RWPE2 (cell line): ENCODE data around the gene EPO.

ENCODE experiments used
- ATAC-seq: fragments of 200-7000 bp; cut with Tn5 transposase; 3 replicates; pipeline ENCODE4 v1.9.1; 2021; ENCODE audit warnings: low read depth
- DNase-seq: peaks from one replicate; pipeline ENCODE4 v3.0.0-alpha.2; 2020; ENCODE audit warnings: low spot score
- H3K27ac ChIP-seq: fragments of 450-650 bp; 2 replicates; pipeline ENCODE4 v1.5.1; 2017; ENCODE audit warnings: mild to moderate bottlenecking; ENCODE audit not compliant: poor library complexity, severe bottlenecking
- H3K27me3 ChIP-seq: fragments of 250-450 bp; sonication (Bioruptor Pico); 2 replicates; pipeline ENCODE4 v1.5.1; 2021; ENCODE audit warnings: mild to moderate bottlenecking, moderate library complexity; ENCODE audit not compliant: insufficient read depth, poor library complexity, severe bottlenecking
- H3K36me3 ChIP-seq: fragments of 250-450 bp; sonication (Bioruptor Pico); 2 replicates; pipeline ENCODE4 v1.5.1; 2020; ENCODE audit warnings: low read depth, mild to moderate bottlenecking, moderate library complexity
- H3K4me1 ChIP-seq: fragments of 250-450 bp; sonication (Bioruptor Pico); 2 replicates; pipeline ENCODE4 v1.5.1; 2021; ENCODE audit warnings: mild to moderate bottlenecking, moderate library complexity; ENCODE audit not compliant: insufficient read depth, poor library complexity, severe bottlenecking
- H3K4me3 ChIP-seq: fragments of 250-450 bp; sonication (Bioruptor Pico); 2 replicates; pipeline ENCODE4 v1.5.1; 2021; ENCODE audit warnings: mild to moderate bottlenecking, moderate library complexity; ENCODE audit not compliant: severe bottlenecking
- H3K9me3 ChIP-seq: fragments of 250-450 bp; sonication (Bioruptor Pico); 2 replicates; pipeline ENCODE4 v1.5.1; 2021; ENCODE audit warnings: mild to moderate bottlenecking, moderate library complexity; ENCODE audit not compliant: severe bottlenecking
- TF ChIP-seq, protein P1 (sequence below): fragments of 450-650 bp; IDR thresholded peaks from one replicate; pipeline ENCODE4 v1.5.1; 2017; ENCODE audit warnings: mild to moderate bottlenecking, moderate library complexity; ENCODE audit not compliant: poor library complexity, severe bottlenecking

The EPO gene

DNA sequence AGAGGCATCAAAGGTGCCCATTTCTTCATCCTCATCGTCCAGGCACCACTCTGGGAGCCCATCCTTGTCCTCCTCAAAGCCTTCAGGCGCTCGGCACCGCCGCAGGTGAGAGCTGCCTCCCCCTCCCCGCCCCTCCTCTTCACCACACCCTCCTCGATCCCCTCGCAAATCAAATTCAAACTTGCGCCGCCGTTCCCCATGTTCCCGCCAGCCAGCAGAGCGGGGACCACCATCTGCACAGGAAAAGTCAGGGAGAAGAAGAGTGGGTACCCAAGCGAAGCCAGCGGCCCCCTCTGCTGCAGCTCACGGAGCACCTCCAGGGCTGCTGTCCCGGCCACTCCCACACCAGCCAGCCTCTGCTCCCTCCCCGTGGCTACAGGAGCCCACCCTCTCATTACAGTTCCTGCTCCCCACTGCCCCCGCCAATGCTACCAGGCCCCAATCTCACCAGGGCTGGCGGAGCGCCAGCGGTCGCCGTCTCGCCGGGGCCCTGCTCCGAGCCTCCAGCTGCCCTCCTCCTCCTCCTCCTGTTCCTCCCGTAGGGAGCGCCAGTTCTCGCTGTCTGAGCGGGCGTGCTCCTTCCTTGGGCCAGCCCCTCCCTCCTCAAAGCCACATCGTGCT is 34.0 kb upstream of the EPO start:
- DNase-seq = no peak
- Histone ChIP-seq H3K36me3 (peaks cover 85% of the 10 kb centered on the region), H3K4me3 (no peak overlapping the region), H3K27ac (no peak overlapping the region), H3K4me1 (no peaks in the 10 kb centered on the region), H3K27me3 (no peaks in the 10 kb centered on the region), H3K9me3 (no peaks in the 10 kb centered on the region)
- TF ChIP-seq, protein P1, sequence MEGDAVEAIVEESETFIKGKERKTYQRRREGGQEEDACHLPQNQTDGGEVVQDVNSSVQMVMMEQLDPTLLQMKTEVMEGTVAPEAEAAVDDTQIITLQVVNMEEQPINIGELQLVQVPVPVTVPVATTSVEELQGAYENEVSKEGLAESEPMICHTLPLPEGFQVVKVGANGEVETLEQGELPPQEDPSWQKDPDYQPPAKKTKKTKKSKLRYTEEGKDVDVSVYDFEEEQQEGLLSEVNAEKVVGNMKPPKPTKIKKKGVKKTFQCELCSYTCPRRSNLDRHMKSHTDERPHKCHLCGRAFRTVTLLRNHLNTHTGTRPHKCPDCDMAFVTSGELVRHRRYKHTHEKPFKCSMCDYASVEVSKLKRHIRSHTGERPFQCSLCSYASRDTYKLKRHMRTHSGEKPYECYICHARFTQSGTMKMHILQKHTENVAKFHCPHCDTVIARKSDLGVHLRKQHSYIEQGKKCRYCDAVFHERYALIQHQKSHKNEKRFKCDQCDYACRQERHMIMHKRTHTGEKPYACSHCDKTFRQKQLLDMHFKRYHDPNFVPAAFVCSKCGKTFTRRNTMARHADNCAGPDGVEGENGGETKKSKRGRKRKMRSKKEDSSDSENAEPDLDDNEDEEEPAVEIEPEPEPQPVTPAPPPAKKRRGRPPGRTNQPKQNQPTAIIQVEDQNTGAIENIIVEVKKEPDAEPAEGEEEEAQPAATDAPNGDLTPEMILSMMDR = no peak
- ATAC-seq = no peak

DNA sequence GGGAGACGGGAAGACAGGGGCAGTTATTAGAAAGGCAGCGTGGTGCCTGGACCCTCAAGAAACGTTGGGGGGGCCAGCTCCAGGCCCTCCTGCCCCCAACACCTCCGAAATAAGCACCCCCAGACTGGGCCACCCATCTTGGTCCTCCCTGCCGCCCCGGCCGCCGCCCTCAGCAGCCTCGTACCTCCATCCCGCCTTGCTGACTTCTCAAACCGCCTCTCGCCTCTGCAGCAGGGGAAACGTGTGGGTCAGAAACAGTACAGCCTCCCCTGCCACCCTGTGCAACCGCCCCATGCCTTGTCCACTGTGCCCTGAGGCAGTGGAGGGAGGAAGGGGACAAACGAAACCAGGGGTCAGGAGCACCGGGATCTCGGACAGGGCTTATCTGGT is 33.5 kb upstream of the EPO start:
- DNase-seq (no peak), ATAC-seq (no peak)
- Histone ChIP-seq H3K27ac (no peak overlapping the region), H3K36me3 (peaks cover 81% of the 10 kb centered on the region), H3K4me3 (no peak overlapping the region), H3K9me3 (no peaks in the 10 kb centered on the region), H3K4me1 (peaks cover under 1% of the 10 kb centered on the region), H3K27me3 (no peaks in the 10 kb centered on the region)
- TF ChIP-seq, protein P1 = no peak

DNA sequence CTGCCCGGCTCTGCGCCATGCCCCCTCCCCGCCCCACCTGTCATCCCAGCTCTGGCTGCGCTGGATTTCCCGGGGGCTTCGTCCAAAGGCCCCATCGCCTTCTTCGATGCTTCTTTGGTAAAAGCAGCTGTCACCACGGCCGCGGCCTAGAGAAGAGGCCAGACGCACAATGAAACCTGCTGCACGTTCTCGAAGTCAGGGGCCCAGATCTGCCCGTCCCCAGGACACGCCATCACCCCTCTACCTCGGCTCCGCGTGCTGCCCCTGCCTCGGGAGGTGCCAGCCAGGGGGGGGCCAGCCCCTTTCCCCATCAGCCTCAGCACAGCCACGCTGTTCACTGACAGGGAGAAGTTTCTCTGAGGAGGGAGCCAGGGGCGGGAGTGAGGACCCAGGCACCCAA is 33.0 kb upstream of the EPO start:
- DNase-seq = no peak
- ATAC-seq = no peak
- Histone ChIP-seq H3K36me3 (peaks cover 82% of the 10 kb centered on the region), H3K9me3 (no peaks in the 10 kb centered on the region), H3K4me1 (peaks cover 5% of the 10 kb centered on the region), H3K4me3 (no peak overlapping the region), H3K27me3 (no peaks in the 10 kb centered on the region), H3K27ac (no peak overlapping the region)
- TF ChIP-seq, protein P1 = no peak

DNA sequence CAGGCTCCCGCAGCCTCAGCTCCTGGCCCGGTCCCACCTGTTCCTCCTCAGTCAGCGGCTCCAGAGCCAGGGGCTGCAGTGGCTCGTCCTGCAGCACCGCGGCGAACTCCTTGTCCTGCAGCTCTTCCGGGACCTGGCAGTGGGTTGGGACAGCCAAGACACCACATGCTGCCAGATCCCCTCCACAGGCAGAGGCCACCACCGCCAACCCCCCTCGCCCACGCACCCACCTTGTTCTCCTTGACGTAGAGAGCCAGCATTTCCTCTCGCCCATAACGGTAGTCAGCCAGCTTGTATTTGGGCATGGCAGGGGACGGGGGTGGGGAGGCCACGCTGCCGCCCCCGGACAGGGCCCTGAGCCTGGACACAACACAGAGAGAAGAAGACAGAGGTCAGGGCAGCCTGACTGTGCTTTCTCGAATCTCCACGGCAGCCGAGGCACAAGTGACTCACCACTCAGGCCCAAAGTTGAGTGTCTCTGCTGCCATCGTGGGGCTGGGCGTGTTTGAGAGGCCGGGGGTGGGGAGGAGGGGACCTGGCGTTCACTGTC is 32.4 kb upstream of the EPO start:
- peaks cover 11% of the 10 kb centered on the region for H3K4me1 ChIP-seq
- DNase-seq (no peak), ATAC-seq (no peak)
- TF ChIP-seq, protein P1 = no peak
- H3K4me3 ChIP-seq = no peak overlapping the region
- H3K27me3 ChIP-seq = no peaks in the 10 kb centered on the region
- peaks cover 83% of the 10 kb centered on the region for H3K36me3 ChIP-seq
- no peak overlapping the region for H3K27ac ChIP-seq
- H3K9me3 ChIP-seq = no peaks in the 10 kb centered on the region

DNA sequence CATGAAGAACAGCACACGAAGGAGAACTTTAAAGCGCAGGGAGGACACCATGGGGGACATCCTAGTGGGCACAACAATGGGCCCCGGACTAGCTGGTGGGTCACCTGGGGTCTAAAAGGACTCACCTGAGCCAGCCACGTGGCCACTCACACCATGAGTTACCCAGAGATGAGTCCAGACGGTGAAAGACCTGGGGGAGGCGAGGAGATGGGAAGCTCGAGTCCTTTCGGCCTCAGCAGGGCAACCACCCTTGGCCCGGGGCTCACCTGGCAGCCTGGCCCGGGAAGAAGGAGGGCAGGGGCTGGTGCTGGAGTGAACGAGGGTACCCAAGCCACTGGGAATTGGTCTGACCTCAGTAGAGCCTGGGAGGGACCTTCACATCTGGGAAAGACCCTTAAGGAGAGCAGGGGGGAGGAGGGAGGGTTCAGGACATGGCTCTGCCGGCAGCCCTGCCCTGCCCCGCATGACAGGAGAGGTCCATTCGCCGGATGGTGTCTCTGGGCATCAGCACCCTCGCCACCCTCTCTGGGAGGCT is 31.9 kb upstream of the EPO start:
- no peak for ATAC-seq
- H3K36me3 ChIP-seq = peaks cover 78% of the 10 kb centered on the region
- TF ChIP-seq, protein P1 = no peak
- DNase-seq = no peak
- peaks cover 11% of the 10 kb centered on the region for H3K4me1 ChIP-seq
- H3K27ac ChIP-seq = no peak overlapping the region
- H3K27me3 ChIP-seq = no peaks in the 10 kb centered on the region
- H3K9me3 ChIP-seq = no peaks in the 10 kb centered on the region
- no peak overlapping the region for H3K4me3 ChIP-seq
